K562 (cell line): ENCODE results near the gene EDRF1. TPM values are rescaled to one million over a fixed set of nuclear protein-coding genes. Genes with fewer than 3 reads are reported as not detected.

Experiments used
- ATAC-seq: fragments of 200-7000 bp; cut with Tn5 transposase; 3 replicates; pipeline ENCODE4 v1.9.1; 2020; ENCODE audit warnings: moderate library complexity
- BruUV-seq: library from RNA; stranded (reverse); fragments of 400-500 nt; replicated peaks from 2 replicates; lab custom pipeline; 2021; lab: Mats Ljungman, UMichigan
- CTCF ChIA-PET: fragments of 300-600 bp; formaldehyde crosslinking; extraction: SDS; loops from one replicate; lab custom pipeline; 2021; ENCODE audit warnings: low intra/inter-chr PET ratio; lab: Yijun Ruan, JAX
- POLR2A ChIA-PET: fragments of 300-600, 350-650 bp; sonication (Branson Sonifier 250); formaldehyde crosslinking; extraction: SDS; loops from one replicate; lab custom pipeline; 2021; ENCODE audit warnings: antibody characterized with exemption, inconsistent platforms; lab: Yijun Ruan, JAX
- DNase-seq, 4 experiments: peaks; one replicate each; pipeline versions ENCODE4 v3.0.0 to v3.0.0-alpha.2; 2011 to 2018; ENCODE audit warnings: low spot score in 3 of 4, mixed read lengths in 3 of 4; ENCODE audit errors: extremely low read depth in 1 of 4
- FAIRE-seq: peaks from 2 replicates; lab custom pipeline; 2011; peaks lifted over from hg19 to GRCh38; lab: Jason Lieb, UNC
- H2AFZ ChIP-seq: 2 replicates; pipeline ENCODE4 v1.6.0; 2011; ENCODE audit warnings: low read depth, low read length, control low read depth, inconsistent platforms
- H3K27ac ChIP-seq: fragments of 200-600 bp; 3 replicates; pipeline ENCODE4 v1.8.0; 2011; ENCODE audit warnings: low read depth, mild to moderate bottlenecking, control low read depth, inconsistent platforms, low read length, moderate library complexity, mixed read lengths; ENCODE audit errors: extremely low read depth
- H3K27me3 ChIP-seq, 2 experiments: fragments of 300-600 bp in 1 of 2; 2 replicates in 1 of 2; 3 replicates in 1 of 2; pipeline versions ENCODE4 v1.6.0 to v1.8.0; 2011; ENCODE audit warnings: inconsistent platforms in 2 of 2, low read length in 2 of 2, mild to moderate bottlenecking in 1 of 2, mixed read lengths in 1 of 2, moderate library complexity in 1 of 2; ENCODE audit not compliant: control insufficient read depth in 2 of 2, insufficient read depth in 2 of 2
- H3K36me3 ChIP-seq: fragments of 300-600 bp; 3 replicates; pipeline ENCODE4 v1.8.0; 2011; ENCODE audit warnings: mild to moderate bottlenecking, low read length, inconsistent platforms; ENCODE audit not compliant: control insufficient read depth, insufficient read depth
- H3K4me1 ChIP-seq, 2 experiments: fragments of 200-600 bp in 1 of 2; replicated peaks in 1 of 2; 2 replicates in 1 of 2; 3 replicates in 1 of 2; pipeline versions ENCODE4 v1.5.1 to v1.8.0; 2011; ENCODE audit warnings: inconsistent platforms in 2 of 2, low read length in 2 of 2, mild to moderate bottlenecking in 1 of 2, mixed read lengths in 1 of 2, moderate library complexity in 1 of 2; ENCODE audit not compliant: control insufficient read depth in 2 of 2, insufficient read depth in 2 of 2
- H3K4me2 ChIP-seq: 2 replicates; pipeline ENCODE4 v1.6.1; 2011; ENCODE audit warnings: low read length, control low read depth, inconsistent platforms, mixed read lengths; ENCODE audit not compliant: insufficient read depth
- H3K4me3 ChIP-seq: fragments of 200-600 bp; sonication (generic), shearing (Covaris generic); 2 replicates; pipeline ENCODE4 v1.5.1; 2016; ENCODE audit warnings: control low read depth, inconsistent platforms
- H3K79me2 ChIP-seq: fragments of 200-600 bp; 3 replicates; pipeline ENCODE4 v1.8.0; 2011; ENCODE audit warnings: low read length, inconsistent platforms; ENCODE audit not compliant: control insufficient read depth, insufficient read depth
- H3K9ac ChIP-seq, 2 experiments: 2 replicates each; pipeline versions ENCODE4 v1.6.0 to v1.6.1; 2011; ENCODE audit warnings: low read depth in 2 of 2, low read length in 2 of 2, control low read depth in 1 of 2, inconsistent platforms in 1 of 2, mild to moderate bottlenecking in 1 of 2, mixed read lengths in 1 of 2; ENCODE audit not compliant: insufficient read depth in 1 of 2
- H3K9me1 ChIP-seq: one replicate; pipeline ENCODE4 v1.6.0; 2011; ENCODE audit warnings: inconsistent platforms, mild to moderate bottlenecking, low read length, moderate library complexity; ENCODE audit not compliant: control insufficient read depth, insufficient read depth
- H3K9me3 ChIP-seq: replicated peaks from 2 replicates; pipeline ENCODE4 v1.5.1; 2011; ENCODE audit warnings: low read depth, low read length, inconsistent platforms; ENCODE audit not compliant: control insufficient read depth, insufficient read depth
- H4K20me1 ChIP-seq: replicated peaks from 2 replicates; pipeline ENCODE4 v1.6.1; 2011; ENCODE audit warnings: low read length, inconsistent platforms, mixed read lengths; ENCODE audit not compliant: control insufficient read depth, insufficient read depth
- E2F3 ChIP-seq: fragments of 250-450 bp; sonication (Bioruptor Pico); IDR thresholded peaks from 2 replicates; pipeline ENCODE4 v1.4.0; 2020; ENCODE audit warnings: mild to moderate bottlenecking
- MAZ ChIP-seq, 2 experiments: fragments of 450-650 bp in 1 of 2; sonication (generic) in 1 of 2; formaldehyde crosslinking; IDR thresholded peaks in 1 of 2; conservative IDR thresholded peaks in 1 of 2; 2 replicates each; pipeline versions ENCODE4 v1.4.0 to v1.5.0; 2020; ENCODE audit warnings: mild to moderate bottlenecking in 1 of 2, missing genetic modification reagents in 1 of 2
- NRF1 ChIP-seq, 2 experiments: fragments of 450-650 bp; IDR thresholded peaks in 1 of 2; conservative IDR thresholded peaks in 1 of 2; 2 replicates each; pipeline ENCODE4 v1.6.1; 2014; ENCODE audit warnings: mild to moderate bottlenecking in 2 of 2
- ZNF184 ChIP-seq: sonication (generic); formaldehyde crosslinking; IDR thresholded peaks from 2 replicates; pipeline ENCODE4 v1.5.0; 2020; ENCODE audit warnings: missing genetic modification reagents
- WGBS: fragments of 100-300 bp; shearing (Covaris generic); methylation state at CpG from one replicate; pipeline ENCODE4 v1.1.6; 2016; ENCODE audit warnings: low coverage, mixed read lengths; ENCODE audit not compliant: insufficient coverage; ENCODE audit errors: missing lambda C conversion rate; 5-methylcytosine and 5-hydroxymethylcytosine counted together
- in situ Hi-C: fragments of 300-500 bp; cut with MboI; formaldehyde crosslinking; loops from 4 replicates; pipeline ENCODE4 v1.15.0; 2018; ENCODE audit warnings: inconsistent platforms, mixed read lengths
- intact Hi-C: fragments of 100-400 bp; cut with micrococcal nuclease; formaldehyde crosslinking; loops from 2 replicates; pipeline ENCODE4 v1.14.2; 2022
- polyA plus RNA-seq, 8 experiments: library from polyadenylated mRNA; depleted of rRNA in 4 of 8; stranded (reverse) in 5 of 8; unstranded in 3 of 8; fragments of >200 nt; fragmentation: Nextera tagmentation in 2 of 8; fragmentation: Illumina TruSeq in 1 of 8; extraction: Ambion mirVana in 2 of 8; extraction: Trizol in 1 of 8; gene quantifications; 2 replicates each; pipeline versions ENCODE4 v1.2.1 to v1.2.3, GENCODE V29; 2011 to 2014; ENCODE audit warnings: inconsistent platforms in 1 of 8, missing spikeins in 1 of 8
- total RNA-seq, 7 experiments: library from RNA; depleted of rRNA in 6 of 7; stranded (reverse); fragments of >200 nt in 6 of 7; fragmentation: Illumina TruSeq in 2 of 7; extraction: Trizol in 2 of 7; gene quantifications; 2 replicates each; pipeline versions ENCODE4 v1.2.1 to v1.2.3, GENCODE V29; 2011 to 2021; ENCODE audit warnings: low replicate concordance in 1 of 7
- TF ChIP-seq, protein P1 (sequence below): IDR thresholded peaks from 2 replicates; pipeline ENCODE4 v1.6.1; 2014; ENCODE audit warnings: antibody characterized with exemption

EDRF1 gene
- total and polyA plus RNA-seq, 9 of the 15 experiments (the other 6 are each of a cell fraction or from before 2014, with no cell fraction given): 7.6 to 26.0 (median 18.6) TPM

DNA sequence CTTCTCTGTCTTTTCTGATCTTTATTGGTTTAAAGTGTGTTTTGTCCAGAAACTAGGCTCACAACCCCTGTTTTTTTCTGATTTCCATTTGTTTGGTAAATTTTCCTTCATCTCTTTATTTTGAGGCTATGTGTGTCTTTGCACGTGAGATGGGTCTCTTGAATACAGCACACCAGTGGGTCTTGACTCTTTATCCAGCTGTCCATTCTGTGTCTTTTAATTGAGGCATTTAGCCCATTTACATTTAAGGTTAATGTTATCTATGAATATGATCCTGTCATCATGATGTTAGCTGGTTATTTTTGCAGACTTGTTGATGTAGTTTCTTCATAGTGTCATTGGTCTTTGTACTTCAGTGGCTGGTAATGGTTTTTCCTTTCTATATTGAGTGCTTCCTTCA is 46.6 kb upstream of the EDRF1 start:
- no peak overlapping the region for H3K4me3 ChIP-seq
- no peaks in the 10 kb centered on the region for H3K4me1 ChIP-seq
- FAIRE-seq: no peak
- no peaks in the 10 kb centered on the region for H3K9me1 ChIP-seq
- TF ChIP-seq ZNF184 (CRISPR knock-in tag) (no peak), MAZ (CRISPR knock-in tag; conservative IDR thresholded peaks at IDR 0.05 in 1 of 2, IDR thresholded peaks at IDR 0.05 in 1 of 2) (no peak), NRF1 (conservative IDR thresholded peaks at IDR 0.05 in 1 of 2, IDR thresholded peaks at IDR 0.05 in 1 of 2) (no peak), E2F3 (CRISPR knock-in tag) (no peak)
- TF ChIP-seq, protein P1, sequence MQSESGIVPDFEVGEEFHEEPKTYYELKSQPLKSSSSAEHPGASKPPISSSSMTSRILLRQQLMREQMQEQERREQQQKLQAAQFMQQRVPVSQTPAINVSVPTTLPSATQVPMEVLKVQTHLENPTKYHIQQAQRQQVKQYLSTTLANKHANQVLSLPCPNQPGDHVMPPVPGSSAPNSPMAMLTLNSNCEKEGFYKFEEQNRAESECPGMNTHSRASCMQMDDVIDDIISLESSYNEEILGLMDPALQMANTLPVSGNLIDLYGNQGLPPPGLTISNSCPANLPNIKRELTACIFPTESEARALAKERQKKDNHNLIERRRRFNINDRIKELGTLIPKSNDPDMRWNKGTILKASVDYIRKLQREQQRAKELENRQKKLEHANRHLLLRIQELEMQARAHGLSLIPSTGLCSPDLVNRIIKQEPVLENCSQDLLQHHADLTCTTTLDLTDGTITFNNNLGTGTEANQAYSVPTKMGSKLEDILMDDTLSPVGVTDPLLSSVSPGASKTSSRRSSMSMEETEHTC: no peak
- in situ Hi-C loops: no loop called here
- H3K36me3 ChIP-seq: no peaks in the 10 kb centered on the region
- H3K9me3 ChIP-seq: no peaks in the 10 kb centered on the region
- ATAC-seq: no peak
- no TSS peak for BruUV-seq
- ChIA-PET POLR2A (no interaction called here), CTCF (no interaction called here)
- no peaks in the 10 kb centered on the region for H4K20me1 ChIP-seq
- no peaks in the 10 kb centered on the region for H3K27me3 ChIP-seq
- no peak overlapping the region for H3K27ac ChIP-seq
- no peak overlapping the region for H2AFZ ChIP-seq
- no peak overlapping the region for H3K4me2 ChIP-seq
- no peak for DNase-seq
- WGBS: 0% methylated on average over 1 of the region's 1 CpG
- intact Hi-C loops: no loop called here
- no peaks in the 10 kb centered on the region for H3K79me2 ChIP-seq
- H3K9ac ChIP-seq: no peak overlapping the region
